Lung (tissue), 12 donors: ENCODE results near the gene PTPN7. TPM values are rescaled to one million over a fixed set of nuclear protein-coding genes. Genes with fewer than 3 reads are reported as not detected.

ENCODE experiments used
- ATAC-seq: fragments of 200-7000 bp; cut with Tn5 transposase; one replicate; pipeline ENCODE4 v1.9.1; 2020; ENCODE audit warnings: moderate number of reproducible peaks; ENCODE audit not compliant: insufficient read depth, low FRiP score
- DNase-seq, 3 donors: peaks; one replicate each; pipeline ENCODE4 v3.0.0-alpha.2; 2013 to 2017
- H3K27ac ChIP-seq, 2 donors: one replicate each; pipeline ENCODE4 v1.5.1; 2013; ENCODE audit warnings: mild to moderate bottlenecking in 2 of 2, moderate library complexity in 2 of 2, control low read depth in 1 of 2, inconsistent platforms in 1 of 2, low read depth in 1 of 2, low read length in 1 of 2
- H3K27me3 ChIP-seq, 3 donors: one replicate each; pipeline ENCODE4 v1.5.1; 2013; ENCODE audit warnings: low read length in 2 of 3; ENCODE audit not compliant: control insufficient read depth in 3 of 3, insufficient read depth in 3 of 3
- H3K36me3 ChIP-seq, 4 donors: one replicate each; pipeline ENCODE4 v1.5.1; 2013; ENCODE audit warnings: low read length in 4 of 4, mild to moderate bottlenecking in 1 of 4, moderate library complexity in 1 of 4; ENCODE audit not compliant: control insufficient read depth in 4 of 4, insufficient read depth in 4 of 4
- H3K4me1 ChIP-seq, 5 donors: one replicate each; pipeline ENCODE4 v1.5.1; 2013; ENCODE audit warnings: low read length in 5 of 5, mild to moderate bottlenecking in 2 of 5, moderate library complexity in 1 of 5; ENCODE audit not compliant: control insufficient read depth in 5 of 5, insufficient read depth in 5 of 5
- H3K4me3 ChIP-seq: one replicate; pipeline ENCODE4 v1.5.1; 2013; ENCODE audit warnings: mild to moderate bottlenecking, control low read depth, moderate library complexity
- H3K9ac ChIP-seq, 2 donors: one replicate each; pipeline ENCODE4 v1.5.1; 2013; ENCODE audit warnings: low read length in 2 of 2, control low read depth in 1 of 2; ENCODE audit not compliant: insufficient read depth in 1 of 2
- H3K9me3 ChIP-seq, 4 donors: one replicate each; pipeline ENCODE4 v1.5.1; 2013; ENCODE audit warnings: low read length in 3 of 4, mild to moderate bottlenecking in 1 of 4, moderate library complexity in 1 of 4; ENCODE audit not compliant: control insufficient read depth in 4 of 4, insufficient read depth in 3 of 4
- WGBS, 2 donors: extraction: QIAGEN DNeasy Blood & Tissue Kit; methylation state at CpG; one replicate each; pipeline ENCODE4 v1.1.7; 2013; 5-methylcytosine and 5-hydroxymethylcytosine counted together
- polyA plus RNA-seq, 2 donors: library from polyadenylated mRNA; stranded (reverse); fragments of 200-250 nt; gene quantifications; one replicate each; pipeline ENCODE4 v1.2.1, GENCODE V29; 2013
- total RNA-seq, 2 donors: library from RNA; depleted of rRNA in 1 of 2; stranded (reverse); fragments of >200 nt in 1 of 2; gene quantifications; one replicate each; pipeline ENCODE4 v1.2.1, GENCODE V29; 2014 to 2021
- TF ChIP-seq, protein P1 (sequence below): IDR thresholded peaks from 2 replicates; pipeline ENCODE4 v1.5.1; 2012; ENCODE audit warnings: mild to moderate bottlenecking; ENCODE audit errors: control extremely low read depth, extremely low read depth
- donor health status: control.
- donor health status: control.
- donor health status: Bipolar disorder and iron deficiency.
- donor health status: healthy.
- donor health status: DM: yes; HTN: yes; CAD: no.

The PTPN7 gene
- total and polyA plus RNA-seq, 4 donors = 2.9 to 14.0 (median 5.7) TPM

DNA sequence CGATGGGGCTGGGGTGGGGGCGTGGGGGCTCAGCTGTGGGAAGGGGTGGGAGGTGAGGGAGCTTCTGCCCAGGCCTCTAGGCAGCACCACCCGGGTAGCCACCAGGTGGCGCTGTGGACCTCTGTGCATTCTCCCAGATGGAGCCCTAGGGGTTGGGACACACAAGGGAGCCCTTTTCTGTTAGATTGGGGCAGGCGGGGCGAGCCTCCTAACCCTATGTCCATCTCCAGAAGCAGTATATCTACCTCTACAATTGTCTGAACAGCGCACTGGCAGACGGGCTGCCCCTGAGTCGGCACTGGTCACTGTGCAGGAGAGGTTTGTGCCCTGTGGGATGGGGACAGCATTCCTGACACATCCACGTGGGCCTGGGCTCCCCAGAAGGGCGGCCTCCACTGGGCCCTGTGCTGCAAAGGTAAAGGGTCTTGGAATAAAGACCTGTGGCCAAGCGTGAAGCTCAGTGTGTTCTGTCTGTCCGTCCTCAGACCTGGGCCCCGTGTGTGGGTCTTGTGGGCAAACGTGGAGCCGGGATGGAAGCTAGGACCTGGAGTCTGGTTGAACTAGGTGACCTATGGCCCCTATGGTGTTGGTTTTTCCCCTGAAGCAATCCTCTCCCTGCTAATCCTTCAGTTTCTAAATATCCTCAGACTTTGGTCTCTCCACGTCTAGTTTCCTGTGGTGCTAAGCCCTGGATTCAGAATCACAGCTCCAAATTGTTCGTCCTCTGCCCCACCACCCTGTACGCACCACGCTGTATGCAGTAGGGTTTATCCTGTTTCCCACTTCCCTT, 28.8 kb upstream of the PTPN7 start:
- Histone ChIP-seq H3K9me3 (no peaks in the 10 kb centered on the region), H3K9ac (no peak overlapping the region), H3K27ac (no peak overlapping the region), H3K36me3 (no peaks in the 10 kb centered on the region), H3K27me3 (peaks cover 0 to 11% (median 9%) of the 10 kb centered on the region in 3 donors), H3K4me3 (no peak overlapping the region), H3K4me1 (peaks cover 0 to 6% (median 2%) of the 10 kb centered on the region in 5 donors)
- TF ChIP-seq, protein P1, sequence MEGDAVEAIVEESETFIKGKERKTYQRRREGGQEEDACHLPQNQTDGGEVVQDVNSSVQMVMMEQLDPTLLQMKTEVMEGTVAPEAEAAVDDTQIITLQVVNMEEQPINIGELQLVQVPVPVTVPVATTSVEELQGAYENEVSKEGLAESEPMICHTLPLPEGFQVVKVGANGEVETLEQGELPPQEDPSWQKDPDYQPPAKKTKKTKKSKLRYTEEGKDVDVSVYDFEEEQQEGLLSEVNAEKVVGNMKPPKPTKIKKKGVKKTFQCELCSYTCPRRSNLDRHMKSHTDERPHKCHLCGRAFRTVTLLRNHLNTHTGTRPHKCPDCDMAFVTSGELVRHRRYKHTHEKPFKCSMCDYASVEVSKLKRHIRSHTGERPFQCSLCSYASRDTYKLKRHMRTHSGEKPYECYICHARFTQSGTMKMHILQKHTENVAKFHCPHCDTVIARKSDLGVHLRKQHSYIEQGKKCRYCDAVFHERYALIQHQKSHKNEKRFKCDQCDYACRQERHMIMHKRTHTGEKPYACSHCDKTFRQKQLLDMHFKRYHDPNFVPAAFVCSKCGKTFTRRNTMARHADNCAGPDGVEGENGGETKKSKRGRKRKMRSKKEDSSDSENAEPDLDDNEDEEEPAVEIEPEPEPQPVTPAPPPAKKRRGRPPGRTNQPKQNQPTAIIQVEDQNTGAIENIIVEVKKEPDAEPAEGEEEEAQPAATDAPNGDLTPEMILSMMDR = peak; percentile 24
- ATAC-seq (no peak), DNase-seq (peak; percentile 65 to 77 (median 69))
- WGBS, 2 donors = 57 to 63% methylated on average over 19 to 20 of the region's 20 CpGs

DNA sequence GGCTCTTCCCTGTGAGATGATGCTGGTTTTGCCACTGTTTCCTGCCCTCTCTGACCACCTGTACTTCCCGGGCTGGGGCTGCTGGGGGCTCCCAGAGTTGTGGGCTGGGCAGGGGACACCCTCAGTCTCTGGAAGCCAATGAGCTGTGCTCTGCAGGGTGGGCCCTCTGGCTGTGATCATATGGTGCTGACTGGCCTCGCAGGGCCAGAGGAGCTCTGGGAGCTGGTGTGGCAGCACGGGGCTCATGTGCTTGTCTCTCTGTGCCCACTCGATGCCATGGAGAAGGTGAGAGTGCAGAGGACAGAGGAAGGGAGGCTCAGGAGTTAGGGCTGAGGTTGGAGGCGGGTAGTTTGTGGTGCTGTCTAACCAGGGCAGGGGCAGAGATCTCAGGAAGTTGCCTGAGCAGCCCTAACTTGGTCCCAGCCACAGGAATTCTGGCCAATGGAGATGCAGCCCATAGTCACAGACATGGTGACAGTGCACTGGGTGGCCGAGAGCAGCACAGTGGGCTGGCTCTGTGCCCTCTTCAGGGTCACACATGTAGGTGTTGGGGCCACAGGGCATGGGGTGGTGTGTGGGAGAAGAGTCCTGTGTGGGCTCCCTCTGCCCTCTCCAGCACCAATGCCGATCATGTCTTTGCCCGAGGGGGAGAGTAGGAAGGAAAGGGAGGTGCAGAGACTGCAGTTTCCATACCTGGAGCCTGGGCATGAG, 27.4 kb upstream of the PTPN7 start:
- Histone ChIP-seq H3K9me3 (peaks cover 0 to 1% (median 0%) of the 10 kb centered on the region in 4 donors), H3K9ac (no peak overlapping the region), H3K4me3 (no peak overlapping the region), H3K36me3 (no peaks in the 10 kb centered on the region), H3K27me3 (peaks cover 0 to 2% (median under 1%) of the 10 kb centered on the region in 3 donors), H3K4me1 (peaks cover 0 to 5% (median 0%) of the 10 kb centered on the region in 5 donors), H3K27ac (no peak overlapping the region)
- TF ChIP-seq, protein P1 = no peak
- 81% methylated on average over 8 of the region's 8 CpGs for WGBS, 2 donors
- DNase-seq = no peak
- ATAC-seq = no peak

DNA sequence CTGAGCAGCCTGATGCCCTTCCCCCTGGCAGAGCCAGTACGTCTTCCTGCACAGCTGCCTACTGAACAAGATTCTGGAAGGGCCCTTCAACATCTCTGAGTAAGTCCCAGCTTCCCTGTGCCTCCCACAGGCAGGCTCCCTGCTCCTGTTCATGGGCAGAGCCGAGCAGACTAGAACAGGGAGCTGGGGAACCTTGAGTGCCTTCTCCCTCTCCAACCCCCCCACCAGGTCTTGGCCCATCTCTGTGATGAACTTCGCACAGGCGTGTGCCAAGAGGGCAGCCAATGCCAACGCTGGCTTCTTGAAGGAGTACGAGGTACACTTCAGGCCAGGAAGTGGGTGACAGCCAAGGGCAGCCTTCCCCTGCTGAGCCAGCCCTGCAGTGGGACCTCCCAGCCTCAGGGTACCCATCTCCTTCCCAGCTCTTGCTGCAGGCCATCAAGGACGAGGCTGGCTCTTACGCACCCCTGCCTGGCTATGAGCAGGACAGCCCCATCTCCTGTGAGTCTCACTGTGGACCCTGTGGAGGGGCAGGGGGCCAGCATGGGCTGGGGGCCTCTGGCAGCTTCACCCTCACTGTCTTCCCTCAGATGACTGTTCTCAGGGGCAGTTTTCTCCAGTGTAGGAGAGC, 26.8 kb upstream of the PTPN7 start:
- 62 to 71% methylated on average over 7 to 8 of the region's 8 CpGs for WGBS, 2 donors
- Histone ChIP-seq H3K9ac (no peak overlapping the region), H3K27me3 (no peaks in the 10 kb centered on the region), H3K36me3 (no peaks in the 10 kb centered on the region), H3K27ac (no peak overlapping the region), H3K4me1 (peaks cover 0 to 5% (median 0%) of the 10 kb centered on the region in 5 donors), H3K4me3 (no peak overlapping the region), H3K9me3 (peaks cover 0 to 1% (median 0%) of the 10 kb centered on the region in 4 donors)
- TF ChIP-seq, protein P1 = no peak
- ATAC-seq (peak; percentile 49), DNase-seq (no peak)
